HG03571 (cell line): ENCODE results near the gene GPR180.
A peak's percentile ranks its signal among the peaks of the same experiment; 100 is the strongest.

Experiments
- ATAC-seq: cut with Tn5 transposase; IDR thresholded peaks from one replicate; pipeline ENCODE4 v1.9.1; 2021; ENCODE audit not compliant: unreplicated experiment

GPR180 gene

DNA sequence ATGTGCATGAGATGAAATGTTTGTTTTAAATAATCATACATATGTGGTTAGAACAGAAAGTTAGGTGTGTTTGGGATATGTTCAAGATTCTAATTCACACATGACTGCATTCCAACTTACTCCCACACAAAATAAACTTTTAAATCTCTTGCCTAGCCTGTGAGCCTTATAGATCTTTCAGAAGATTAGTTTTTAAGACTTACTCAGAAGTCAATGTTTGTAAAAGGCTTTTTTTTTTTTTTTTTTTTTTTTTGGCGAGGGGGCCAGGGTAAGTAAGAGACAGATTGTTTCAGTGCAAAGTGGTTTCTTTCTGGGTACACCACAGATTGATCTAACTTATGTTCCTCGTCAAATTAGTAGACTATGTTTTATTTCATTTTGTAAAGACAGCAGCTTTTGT, 39.1 kb downstream of the GPR180 start:
- no peak for ATAC-seq

DNA sequence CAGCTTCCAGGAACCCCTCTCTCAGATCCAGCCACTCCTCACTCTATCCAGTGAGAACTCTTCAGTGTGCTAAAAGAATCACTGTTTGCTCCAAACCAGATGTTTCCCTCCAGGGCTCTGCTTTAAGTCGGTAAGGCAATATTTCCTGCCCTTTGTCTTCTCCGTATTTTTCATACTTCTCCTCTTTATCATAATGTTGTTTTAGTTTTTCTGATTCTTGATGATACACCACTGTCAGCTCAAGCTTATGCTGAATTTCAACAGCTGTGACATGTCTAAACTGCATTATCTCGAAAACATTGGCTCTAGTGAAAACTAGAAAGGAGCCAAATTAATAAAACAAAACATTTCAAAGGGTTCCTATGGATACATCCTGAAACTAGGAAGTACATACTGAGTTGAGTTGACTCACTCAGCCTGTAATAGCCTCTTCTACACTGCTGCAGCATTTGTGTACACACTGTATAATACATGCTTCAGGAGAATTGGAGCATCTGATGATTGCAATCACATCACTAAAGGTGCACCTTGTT, 39.8 kb downstream of the GPR180 start:
- ATAC-seq: no peak

DNA sequence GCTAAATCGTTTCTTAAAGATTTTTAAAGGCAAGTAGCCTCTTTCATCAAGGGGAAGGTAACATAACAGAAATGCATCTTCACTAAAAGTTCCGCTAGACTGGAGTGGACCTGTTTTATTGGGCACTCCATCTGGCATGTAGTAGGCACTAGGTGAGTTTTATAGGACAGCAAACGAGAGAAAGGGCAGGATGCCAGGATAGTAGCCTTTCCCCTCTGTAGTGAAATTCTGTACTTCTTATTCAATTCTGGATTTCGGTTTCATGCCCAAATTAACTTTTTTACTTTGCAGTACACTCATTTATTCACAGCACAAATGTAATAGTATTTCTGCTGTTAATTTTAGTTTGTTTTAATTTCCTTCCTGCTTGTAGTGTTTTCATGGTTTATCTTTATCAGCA, 45.2 kb downstream of the GPR180 start:
- peak; percentile 54 for ATAC-seq

- no peak for ATAC-seq
Observed at GRCh38 chr13:94656176-94656575, 54.5 kb downstream of the GPR180 start.

GRCh38 chr13:94656766-94657165, 55.1 kb downstream of the GPR180 start:
- peak; percentile 73 for ATAC-seq

GRCh38 chr13:94657167-94657566, 55.5 kb downstream of the GPR180 start:
- ATAC-seq: no peak

GRCh38 chr13:94658926-94659597, 57.4 kb downstream of the GPR180 start:
- ATAC-seq: no peak

DNA sequence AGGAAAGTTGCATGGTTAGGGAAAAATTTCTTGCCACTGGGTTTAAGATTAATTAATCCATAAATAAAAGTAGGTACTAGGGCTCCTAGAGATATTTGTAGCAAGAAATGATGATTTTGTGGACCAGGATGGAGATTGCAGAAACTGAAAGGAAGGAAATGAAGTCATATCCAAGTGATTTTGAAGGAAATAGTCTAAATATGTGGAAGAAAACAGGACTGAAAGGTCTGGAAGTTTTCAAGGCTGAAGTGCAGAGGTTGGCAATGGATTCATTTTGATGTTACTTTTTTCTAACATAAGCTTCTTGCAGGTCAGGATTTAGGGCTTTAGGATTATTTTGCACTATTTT, 57.9 kb downstream of the GPR180 start:
- ATAC-seq: no peak

- ATAC-seq: no peak
Observed at GRCh38 chr13:94660695-94661326, 59.2 kb downstream of the GPR180 start.

- no peak for ATAC-seq
Observed at GRCh38 chr13:94661406-94661805, 59.7 kb downstream of the GPR180 start.

DNA sequence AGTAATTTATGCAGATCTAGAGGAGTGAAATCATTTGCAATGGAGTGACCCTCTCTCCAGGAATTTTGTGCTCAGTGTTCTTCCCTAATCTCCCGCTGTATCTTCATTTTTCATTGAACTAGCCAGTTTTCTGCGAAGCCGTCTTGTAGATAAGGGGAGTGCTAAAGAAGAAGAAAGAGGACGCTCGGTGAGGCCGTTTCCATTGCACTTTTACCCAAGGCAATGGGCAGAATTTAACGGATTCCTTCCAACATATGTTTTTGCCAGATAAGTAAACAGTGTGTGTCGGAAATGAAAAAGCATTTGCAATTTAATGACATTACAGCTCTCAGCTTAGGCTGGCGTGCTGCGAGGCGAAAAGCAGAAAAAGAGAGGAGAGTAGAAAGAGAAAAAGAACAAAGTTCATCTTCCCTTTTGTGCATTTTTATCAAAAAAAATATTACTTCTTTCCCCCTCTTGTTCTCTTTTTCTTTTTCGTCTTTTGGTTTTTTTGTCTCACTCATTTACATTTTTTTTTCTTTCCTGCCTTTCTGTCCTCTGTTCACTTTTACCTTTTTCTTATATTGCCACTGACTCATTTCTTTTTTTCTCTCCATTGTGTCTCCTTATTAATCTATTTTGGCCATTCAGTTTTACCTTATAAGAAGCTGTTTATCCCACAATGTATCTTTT, 60.8 kb downstream of the GPR180 start:
- ATAC-seq: no peak

GRCh38 chr13:94664889-94665288, 63.2 kb downstream of the GPR180 start:
- no peak for ATAC-seq

- ATAC-seq: no peak
Observed at GRCh38 chr13:94666065-94666464, 64.4 kb downstream of the GPR180 start.

GRCh38 chr13:94667190-94667589, 65.5 kb downstream of the GPR180 start:
- no peak for ATAC-seq

GRCh38 chr13:94672400-94672799, 70.7 kb downstream of the GPR180 start:
- ATAC-seq: no peak

DNA sequence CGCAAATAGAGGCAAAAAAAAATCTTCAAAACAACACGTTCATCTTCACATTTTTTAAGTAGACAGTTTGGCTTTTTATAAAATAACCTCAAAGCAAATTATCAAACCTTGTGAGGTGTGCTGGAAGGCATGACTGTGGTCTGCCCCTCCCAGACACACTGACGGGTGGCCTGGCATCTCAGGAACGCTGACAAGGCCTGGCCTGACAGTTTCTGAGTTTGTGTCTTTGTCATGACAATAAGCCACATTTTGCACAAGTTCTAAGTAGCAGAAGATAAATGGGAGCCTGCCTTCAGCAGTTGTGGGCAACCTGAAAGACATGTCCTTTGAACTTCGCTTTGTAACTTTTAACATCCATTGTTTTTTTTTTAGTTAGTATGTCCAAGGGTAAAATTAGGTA, 72.2 kb downstream of the GPR180 start:
- no peak for ATAC-seq

DNA sequence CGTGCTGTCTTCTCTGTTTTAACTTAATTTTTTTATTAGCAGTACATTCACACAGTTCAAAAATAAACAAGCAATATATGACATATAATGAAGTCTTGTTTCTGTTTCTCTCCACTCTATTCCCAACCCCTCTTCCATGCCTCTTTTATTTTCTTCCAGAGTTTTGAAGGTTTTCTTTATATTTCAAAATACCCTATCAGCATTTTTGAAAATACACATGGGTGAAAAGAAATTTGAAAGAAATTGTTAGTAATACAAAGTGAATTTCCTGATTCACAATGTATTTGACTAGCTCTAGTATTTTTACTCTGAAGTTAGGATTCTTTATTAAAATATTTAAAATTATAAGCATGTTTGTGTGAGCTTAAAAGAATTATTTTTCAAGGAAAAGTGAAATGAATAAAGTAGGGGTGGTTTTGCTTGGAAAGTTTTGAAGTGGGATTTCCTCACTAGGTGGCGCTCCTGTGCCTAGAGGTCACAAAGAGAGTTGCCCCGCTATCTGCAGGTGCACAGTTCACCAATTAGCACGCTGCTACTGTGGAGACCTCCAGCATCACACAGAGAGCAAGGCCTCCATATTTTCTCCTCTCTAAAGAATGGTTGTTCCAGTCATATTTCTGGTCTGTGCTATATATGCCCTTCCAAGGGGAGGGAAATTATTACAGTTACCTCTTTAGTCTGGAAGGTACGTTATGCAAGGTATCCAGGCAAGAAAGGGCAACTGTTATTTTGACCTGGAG, 73.1 kb downstream of the GPR180 start:
- ATAC-seq: peak; percentile 78

DNA sequence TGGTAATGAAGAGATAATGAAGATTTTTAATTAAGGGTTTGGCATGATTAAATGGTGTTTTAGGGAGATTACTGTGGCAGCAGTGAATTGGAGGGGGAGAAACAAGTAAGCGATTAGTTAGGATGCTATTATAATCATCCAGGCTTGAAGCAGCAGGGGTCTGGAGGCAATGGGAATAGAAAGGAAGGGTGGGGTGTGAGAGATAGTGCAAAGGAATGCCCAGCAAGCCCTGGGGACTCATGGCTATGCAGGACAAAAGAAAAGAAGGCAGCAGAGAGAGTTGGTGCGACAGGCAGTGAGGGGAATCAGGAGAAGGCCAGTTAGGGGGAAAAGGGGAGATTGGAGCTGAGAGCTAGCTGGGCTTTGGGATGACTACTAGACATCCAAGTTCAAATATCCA, 76.1 kb downstream of the GPR180 start:
- ATAC-seq: no peak

DNA sequence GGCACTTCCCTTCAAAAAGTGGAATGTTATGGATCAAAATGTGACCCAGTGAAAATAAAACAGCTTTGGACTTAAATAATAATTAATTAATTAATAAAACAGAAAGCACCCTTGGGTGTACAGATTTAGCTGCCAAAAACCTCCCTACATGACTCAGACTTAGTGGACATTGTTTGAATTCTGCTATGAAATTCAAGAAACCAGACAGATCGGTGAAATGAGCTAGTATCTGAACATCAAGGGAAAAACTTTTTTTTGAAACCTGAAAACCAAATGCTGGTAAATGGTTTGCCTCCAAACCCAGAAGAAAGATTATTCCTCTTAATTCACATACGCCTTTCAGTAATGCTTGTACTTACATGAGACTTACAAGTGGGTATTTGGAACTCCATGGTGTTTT, 77.2 kb downstream of the GPR180 start:
- ATAC-seq: no peak

DNA sequence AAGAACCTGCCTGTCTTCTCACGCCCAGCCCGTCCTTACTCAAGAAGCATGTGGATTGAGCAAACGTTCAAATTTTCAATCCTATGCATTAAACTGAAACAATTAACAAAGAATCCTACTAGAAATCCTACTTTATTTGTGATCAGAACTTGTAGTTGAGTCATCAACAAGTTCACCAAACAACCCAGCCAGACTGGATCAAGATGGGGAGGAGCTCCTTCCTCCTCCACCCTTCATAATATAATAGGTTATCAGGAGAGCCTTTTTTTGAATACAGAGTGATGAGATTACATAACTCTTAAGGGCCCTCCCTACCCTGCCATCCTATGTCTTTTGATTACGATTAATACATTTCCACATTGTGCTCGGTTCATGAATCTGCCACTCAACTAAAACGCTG, 78.0 kb downstream of the GPR180 start:
- ATAC-seq: no peak

GRCh38 chr13:94682229-94682628, 80.6 kb downstream of the GPR180 start:
- no peak for ATAC-seq

GRCh38 chr13:94683409-94683808, 81.8 kb downstream of the GPR180 start:
- no peak for ATAC-seq
